SIG-M5 (cell line): Measurements from ENCODE around the gene COX6B1.
A peak's percentile ranks its signal among the peaks of the same experiment; 100 is the strongest.
"Not testable (repeated sequence)": the region's sequence is repeated elsewhere in the genome, so short reads cannot be mapped to it uniquely, and the experiment has no call there.

Experiments used
- DNase-seq: peaks from one replicate; lab custom pipeline; 2025; lab: John Stamatoyannopoulos, UW

Gene COX6B1

GRCh38 chr19:35665604-35666003 is 17.5 kb downstream of the COX6B1 start:
- DNase-seq = no peak

GRCh38 chr19:35666251-35666913 is 18.3 kb downstream of the COX6B1 start, which contains the start of gene UPK1A:
TSS of gene UPK1A (plus strand) at chr19:35666517. CDS start at chr19:35666813, 296 bp downstream.
- DNase-seq = no peak

DNA sequence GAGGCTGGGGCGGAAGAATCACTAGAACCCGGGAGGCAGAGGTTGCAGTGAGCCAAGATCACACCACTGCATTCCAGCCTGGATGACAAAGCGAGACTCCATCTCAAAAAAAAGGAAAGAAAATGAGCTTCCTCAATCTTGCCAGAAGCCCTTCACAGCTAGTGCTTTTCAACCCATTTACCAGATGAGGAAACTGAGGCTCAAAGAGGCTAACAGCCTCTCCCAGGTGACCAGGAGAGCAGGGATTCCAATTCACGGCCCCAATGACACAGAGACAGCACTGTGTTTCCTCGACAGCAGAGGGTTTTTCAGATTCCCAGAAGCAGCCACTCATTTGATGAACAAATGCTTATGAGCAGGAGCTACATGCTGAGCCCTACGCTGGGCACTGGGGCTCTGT is 21.4 kb downstream of the COX6B1 start:
- DNase-seq = no peak

DNA sequence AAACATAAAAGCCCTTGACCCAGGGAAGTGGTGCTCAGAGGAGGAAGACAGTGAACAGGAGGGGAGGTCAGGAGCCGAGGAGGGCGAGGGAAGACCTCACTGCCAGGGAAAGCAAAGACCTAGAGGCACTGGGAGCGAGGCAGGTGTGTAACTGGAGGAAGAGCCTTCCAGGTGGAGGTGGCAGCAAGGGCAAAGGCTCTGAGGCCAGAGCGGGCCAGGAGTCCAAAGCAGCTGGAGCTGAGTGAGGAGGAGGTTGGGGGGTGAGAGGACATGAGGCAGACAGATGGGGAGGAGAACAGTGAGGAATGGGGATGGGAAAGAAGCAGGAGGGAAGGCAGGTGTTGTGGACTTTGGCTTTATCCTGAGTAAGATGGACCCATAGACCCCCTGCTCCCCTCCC is 21.9 kb downstream of the COX6B1 start:
- no peak for DNase-seq

- no peak for DNase-seq
These were observed 22.6 kb downstream of the COX6B1 start for GRCh38 chr19:35670686-35671085.

- no peak for DNase-seq
These were observed 23.7 kb downstream of the COX6B1 start for GRCh38 chr19:35671818-35672217.

DNA sequence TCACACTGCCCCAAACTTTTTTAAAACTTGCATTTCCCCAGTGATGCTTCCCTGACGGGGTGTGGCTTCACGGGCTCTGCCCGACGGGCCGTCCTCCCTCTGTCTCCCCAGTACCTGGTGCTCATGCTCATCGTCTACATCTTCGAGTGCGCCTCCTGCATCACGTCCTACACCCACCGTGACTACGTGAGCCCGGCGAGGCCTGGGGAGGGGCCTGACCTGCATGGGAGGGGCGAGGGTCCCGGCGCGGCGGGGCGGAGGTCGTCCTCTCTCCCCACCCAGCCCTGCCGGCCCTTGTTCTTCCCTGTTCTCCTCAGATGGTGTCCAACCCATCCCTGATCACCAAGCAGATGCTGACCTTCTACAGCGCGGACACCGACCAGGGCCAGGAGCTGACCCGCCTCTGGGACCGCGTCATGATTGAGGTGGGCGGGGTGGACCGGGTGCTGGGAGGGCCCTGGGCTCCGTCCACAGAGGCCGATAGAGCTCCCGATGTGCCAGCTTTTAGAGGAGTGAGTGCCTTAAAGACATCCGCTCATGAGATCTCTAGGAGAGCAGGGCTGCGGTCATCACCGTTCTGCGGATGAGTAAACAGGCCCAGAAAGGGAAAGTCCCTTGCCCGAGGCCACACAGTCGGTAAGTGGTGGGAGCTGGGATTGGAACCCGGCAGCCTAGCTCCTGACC is 25.1 kb downstream of the COX6B1 start:
- DNase-seq = no peak

DNA sequence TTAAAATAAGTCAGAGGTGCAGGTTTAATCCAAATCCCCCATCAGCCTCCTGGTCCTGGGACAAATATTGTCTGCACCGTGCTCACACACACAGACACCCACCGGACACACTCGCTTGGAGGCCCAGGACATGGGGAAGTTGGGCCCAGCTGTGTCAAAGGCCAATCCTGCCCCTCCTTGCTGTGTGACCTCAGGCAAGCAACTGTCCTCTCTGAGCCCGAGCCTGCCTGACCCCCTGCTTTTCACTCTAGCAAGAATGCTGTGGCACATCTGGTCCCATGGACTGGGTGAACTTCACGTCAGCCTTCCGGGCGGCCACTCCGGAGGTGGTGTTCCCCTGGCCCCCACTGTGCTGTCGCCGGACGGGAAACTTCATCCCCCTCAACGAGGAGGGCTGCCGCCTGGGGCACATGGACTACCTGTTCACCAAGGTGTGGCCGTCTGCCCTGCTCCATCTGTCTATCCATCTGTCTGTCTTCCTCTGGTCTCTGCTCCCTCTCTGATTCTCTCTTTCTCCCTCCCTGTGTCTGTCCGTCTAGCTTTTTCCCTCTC is 27.5 kb downstream of the COX6B1 start:
- DNase-seq = no peak

DNA sequence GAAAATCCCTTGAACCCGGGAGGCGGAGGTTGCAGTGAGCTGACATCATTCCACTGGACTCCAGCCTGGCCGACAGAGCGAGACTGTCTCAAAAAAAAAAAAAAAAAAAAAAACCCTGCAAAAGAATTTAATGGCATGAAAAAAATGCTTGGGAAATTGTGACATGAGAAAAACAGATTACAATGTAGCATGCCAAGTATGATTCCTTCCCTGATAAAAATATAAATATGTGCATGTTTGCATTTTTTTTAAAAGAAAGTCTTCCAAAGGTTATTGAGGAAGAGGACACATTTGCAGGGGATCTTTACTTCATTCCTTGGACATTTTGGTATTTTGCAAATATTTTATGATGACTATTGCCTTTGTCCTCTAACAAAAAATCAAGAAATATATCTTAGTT is 41.7 kb downstream of the COX6B1 start:
- no peak for DNase-seq

- not testable (repeated sequence) for DNase-seq
These were observed 43.0 kb downstream of the COX6B1 start for GRCh38 chr19:35691106-35691505.

GRCh38 chr19:35692010-35692409 is 43.9 kb downstream of the COX6B1 start:
- no peak for DNase-seq

DNA sequence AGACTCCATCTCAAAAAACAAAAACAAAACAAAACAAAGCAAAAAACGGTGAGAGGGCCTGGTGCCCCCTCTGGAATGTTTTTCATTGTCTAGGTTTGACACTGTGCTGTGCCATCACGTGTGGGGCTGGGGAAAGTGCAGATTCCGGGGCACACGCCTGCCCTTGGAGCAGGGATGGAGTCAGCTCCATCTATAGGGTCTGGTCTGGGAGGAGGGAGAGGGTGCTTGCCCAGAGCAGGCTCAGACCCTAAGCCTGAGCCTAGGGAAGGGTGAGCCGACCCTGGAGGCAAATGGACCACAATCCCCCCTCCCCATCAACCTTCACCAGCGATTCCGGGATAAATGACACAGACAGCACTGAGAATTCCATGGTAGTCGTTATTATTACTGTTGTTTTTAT is 45.3 kb downstream of the COX6B1 start:
- DNase-seq = no peak

DNA sequence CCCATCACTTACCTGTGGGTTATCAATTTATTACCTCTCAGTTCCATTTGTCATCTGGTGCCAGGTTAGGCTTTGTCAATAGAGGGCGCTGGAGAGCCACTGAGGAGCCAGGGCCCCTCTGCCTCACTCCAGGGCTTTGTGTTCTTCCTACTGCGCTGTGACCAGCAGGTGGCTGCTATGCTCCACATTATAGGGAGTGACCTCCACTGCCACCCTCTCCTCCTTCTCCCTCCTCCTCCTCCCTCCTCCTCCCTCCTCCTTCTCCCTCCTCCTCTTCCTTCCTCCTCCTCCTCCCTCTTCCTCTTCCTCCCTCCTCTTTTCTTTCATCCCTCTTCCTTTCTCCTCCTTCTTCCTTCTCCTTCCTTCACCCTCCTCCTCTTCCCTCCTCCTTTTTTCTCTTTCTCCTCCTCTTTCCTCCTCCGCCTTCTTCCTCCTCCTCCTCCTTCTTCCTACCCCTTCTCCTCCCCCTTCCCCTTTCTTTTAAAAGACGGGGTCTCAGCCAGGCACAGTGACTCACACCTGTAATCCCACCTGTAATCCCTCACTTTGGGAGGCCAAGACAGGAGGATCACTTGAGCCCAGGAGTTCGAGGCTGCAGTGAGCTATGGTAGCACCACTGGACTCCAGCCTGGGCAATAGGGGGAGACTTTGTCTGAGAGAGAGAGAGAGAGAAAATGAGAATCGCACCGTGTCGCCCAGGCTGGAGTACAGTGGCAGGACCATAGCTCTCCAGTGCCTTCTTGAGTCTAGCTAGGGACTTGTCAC is 45.9 kb downstream of the COX6B1 start:
- peak; percentile 11 for DNase-seq

- no peak for DNase-seq
These were observed 47.8 kb downstream of the COX6B1 start for GRCh38 chr19:35695895-35696422.

- no peak for DNase-seq
These were observed 48.7 kb downstream of the COX6B1 start for GRCh38 chr19:35696835-35697234.

GRCh38 chr19:35702223-35703012 is 54.3 kb downstream of the COX6B1 start:
- peak; percentile 82 for DNase-seq

- no peak for DNase-seq
These were observed 55.2 kb downstream of the COX6B1 start for GRCh38 chr19:35703343-35703742.

DNA sequence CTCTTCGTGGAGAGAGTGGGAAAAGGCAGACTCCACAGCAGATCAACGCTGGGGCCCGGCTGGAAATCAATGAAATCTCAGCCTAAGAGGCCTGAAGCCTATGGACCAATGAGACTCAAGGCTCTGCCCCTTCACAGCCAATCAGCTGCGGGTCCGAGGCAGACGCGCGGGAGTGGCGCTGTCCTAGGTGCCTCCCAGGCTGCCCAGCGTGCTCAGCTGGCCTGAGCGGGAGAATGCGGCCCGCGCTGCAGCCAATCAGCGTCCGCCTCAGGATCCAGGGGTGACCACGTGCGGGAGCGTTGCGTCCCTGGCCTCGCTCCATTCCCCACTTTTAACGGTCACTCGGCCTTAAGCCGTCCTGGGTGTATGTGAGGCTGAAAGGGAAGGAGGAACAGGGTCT is 56.1 kb downstream of the COX6B1 start, which contains the start of gene ZBTB32:
Gene ZBTB32, plus strand, starts transcription at position 341 of the 400 bp plus-strand sequence. CDS start 10,069 bp downstream, outside the sequence.
- DNase-seq = no peak
